ENCODE measurements around the gene ENPEP. TPM values are rescaled to one million over a fixed set of nuclear protein-coding genes. Genes with fewer than 3 reads are reported as not detected.

Gene ENPEP
- total and polyA plus RNA-seq, 10 of the 15 experiments (the other 5 are each of a cell fraction or from before 2014, with no cell fraction given) = 0.03 TPM; not detected in 9

GRCh38 chr4:110452546-110452945, 23.4 kb upstream of the ENPEP start (continued):
- TF ChIP-seq E4F1 (IDR thresholded peaks at IDR 0.05; ENCODE audit: borderline replicate concordance, partially characterized antibody) (no peak), ETV6 (conservative IDR thresholded peaks at IDR 0.05 in 1 of 2, IDR thresholded peaks at IDR 0.05 in 1 of 2; ENCODE audit: borderline replicate concordance in 1 of 2, low read depth in 1 of 2) (no peak), SMARCA5 (IDR thresholded peaks at IDR 0.05) (no peak), DPF2 (IDR thresholded peaks at IDR 0.05) (no peak), HDAC2 (IDR thresholded peaks at IDR 0.05) (no peak)

DNA sequence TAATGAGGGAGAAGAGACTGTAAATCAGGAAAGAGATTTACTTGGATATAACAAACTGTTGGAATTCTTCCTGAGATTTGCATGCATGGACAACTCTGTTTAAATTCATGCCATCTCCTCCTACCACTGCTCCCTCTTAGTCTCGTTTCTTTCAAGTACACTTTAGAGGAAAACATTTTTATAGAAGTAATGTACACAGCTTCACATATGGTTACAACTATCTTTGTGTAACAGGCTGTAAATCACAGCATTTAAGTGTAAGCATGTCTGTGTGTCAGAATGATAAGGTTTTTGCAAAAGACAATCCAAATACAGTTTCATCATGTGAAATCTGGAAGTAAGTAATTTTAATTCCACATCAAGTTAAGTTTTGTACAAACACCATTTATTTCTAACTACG, 21.5 kb upstream of the ENPEP start:
- 30% methylated on average over 2 of the region's 2 CpGs for WGBS (ENCODE audit: insufficient coverage, insufficient replicate concordance, low lambda C conversion rate, missing lambda C conversion rate)
- in situ Hi-C loops (cut with MboI) = no loop called here
- intact Hi-C loops (cut with micrococcal nuclease; ENCODE audit: unreplicated experiment) = no loop called here
- FAIRE-seq (no peak), DNase-seq (ENCODE audit: low read depth, low spot score) (no peak), ATAC-seq (no peak)
- POLR2A ChIA-PET = no interaction called here
- H3K4me1 ChIP-seq (ENCODE audit: control insufficient read depth, insufficient read depth, low read length) = no peaks in the 10 kb centered on the region
- TF ChIP-seq CHD1 (IDR thresholded peaks at IDR 0.05; ENCODE audit: low read depth, low read length) (no peak), KAT2A (conservative IDR thresholded peaks at IDR 0.05; ENCODE audit: control insufficient read depth, low read depth, low read length) (no peak)
- H3K36me3 ChIP-seq (ENCODE audit: control insufficient read depth in 2 of 2, insufficient read depth in 2 of 2, low read length in 1 of 2) = no peaks in the 10 kb centered on the region
- no peak overlapping the region for H3K4me2 ChIP-seq (ENCODE audit: control insufficient read depth, insufficient read depth)
- no peak overlapping the region for H3K9ac ChIP-seq (ENCODE audit: control insufficient read depth, insufficient read depth, low read length)
- H3K4me3 ChIP-seq = no peak overlapping the region
- H3K27ac ChIP-seq (ENCODE audit: control insufficient read depth, insufficient read depth) = no peak overlapping the region
- RAD21 ChIA-PET (ENCODE audit: unreplicated experiment) = no interaction called here
- H3K27me3 ChIP-seq (replicated peaks in 1 of 2; ENCODE audit: control insufficient read depth in 2 of 2, insufficient read depth in 2 of 2, low read length in 1 of 2) = no peaks in the 10 kb centered on the region; a peak in 1 of 4 replicates
- BruUV-seq (replicated peaks) = no TSS peak
- H2AFZ ChIP-seq (ENCODE audit: control insufficient read depth, low read depth, low read length) = no peak overlapping the region
- CTCF ChIA-PET = no interaction called here
- H3K9me3 ChIP-seq (replicated peaks; ENCODE audit: control insufficient read depth, insufficient read depth, low read length) = no peaks in the 10 kb centered on the region; the same call in 2 of the 3 replicates
- SMC1A ChIA-PET (ENCODE audit: uncharacterized antibody, unreplicated experiment) = no interaction called here
- no peaks in the 10 kb centered on the region for H4K20me1 ChIP-seq (ENCODE audit: control insufficient read depth, insufficient read depth)
- H3K79me2 ChIP-seq (ENCODE audit: control insufficient read depth, insufficient read depth, low read length) = no peaks in the 10 kb centered on the region

Measured in GM12878 (cell line).